SU-DHL-6 (cell line): ENCODE results near the gene PLOD2.

ENCODE experiments used
- CTCF ChIP-seq: fragments of 200-600 bp; sonication (generic); IDR thresholded peaks from one replicate; pipeline ENCODE4 v1.5.1; 2017; ENCODE audit warnings: antibody characterized with exemption, mild to moderate bottlenecking, low read length, moderate library complexity; ENCODE audit not compliant: insufficient read depth, poor library complexity, severe bottlenecking
- EZH2phosphoT487 ChIP-seq: fragments of 200-600 bp; sonication (generic), shearing (Covaris generic); conservative IDR thresholded peaks from 2 replicates; pipeline ENCODE4 v1.6.1; 2018; ENCODE audit warnings: mild to moderate bottlenecking, antibody characterized with exemption, low read length, moderate library complexity, mixed read lengths

- TF ChIP-seq CTCF (no peak), EZH2phosphoT487 (no peak)
These were observed 39.7 kb upstream of the PLOD2 start for GRCh38 chr3:146200461-146201220.
